GM19023 (cell line): ENCODE data around the gene DNAAF8.
"Not testable (repeated sequence)": the region's sequence is repeated elsewhere in the genome, so short reads cannot be mapped to it uniquely, and the experiment has no call there.

Experiments used
- ATAC-seq: cut with Tn5 transposase; IDR thresholded peaks from one replicate; pipeline ENCODE4 v1.9.1; 2021; ENCODE audit warnings: mild to moderate bottlenecking, moderate library complexity; ENCODE audit not compliant: unreplicated experiment

Gene DNAAF8

GRCh38 chr16:4776141-4776705, 41.9 kb downstream of the DNAAF8 start:
- no peak for ATAC-seq

DNA sequence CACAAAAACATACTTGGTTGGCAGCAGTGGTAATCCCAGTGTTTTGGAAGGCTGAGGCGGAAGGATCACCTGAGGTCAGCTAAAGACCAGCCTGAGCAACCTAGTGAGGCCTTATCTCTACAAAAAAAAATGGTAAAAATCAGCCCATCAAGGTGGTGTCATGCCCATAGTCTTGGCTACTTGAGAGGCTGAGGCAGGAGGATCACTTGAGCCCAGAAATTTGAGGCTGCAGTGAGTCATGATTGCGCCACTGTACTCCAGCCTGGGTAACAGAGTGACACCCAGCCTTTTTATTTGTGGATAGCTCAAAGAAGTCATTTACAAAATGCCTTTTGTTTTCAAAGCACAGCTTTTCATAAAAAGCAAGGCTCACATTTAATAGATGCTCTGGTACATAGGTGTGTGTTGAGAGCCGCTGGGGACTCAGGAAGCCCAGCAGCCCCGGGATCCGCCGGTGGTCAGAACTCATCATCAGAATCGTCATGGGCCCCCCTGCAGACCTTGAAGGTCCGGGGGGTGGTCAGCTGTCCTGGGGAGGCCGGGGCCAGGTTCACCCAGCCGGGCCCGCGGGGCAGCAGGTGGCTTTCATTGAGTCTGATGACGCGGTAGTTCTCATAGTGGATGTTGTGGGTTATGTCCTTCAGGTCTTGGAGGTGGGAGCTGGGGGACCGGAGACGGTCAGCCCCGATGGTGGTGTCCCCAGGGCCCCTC, 43.2 kb downstream of the DNAAF8 start:
- no peak for ATAC-seq

DNA sequence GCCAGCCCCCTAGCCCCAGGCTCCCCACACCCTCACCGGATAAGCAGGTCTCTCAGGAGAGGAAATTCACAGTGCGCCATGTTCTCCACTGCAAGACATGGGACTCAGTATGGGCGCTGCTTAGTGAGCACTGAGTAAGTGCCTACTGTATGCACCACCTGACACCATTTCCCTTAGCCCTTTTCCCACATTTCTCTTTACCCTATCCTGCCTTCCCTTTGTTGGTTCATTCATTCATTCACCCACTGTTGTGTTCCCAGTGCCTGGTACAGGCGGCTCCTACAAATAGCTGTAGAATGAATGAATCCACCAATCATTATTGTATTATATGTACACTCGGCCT, 43.7 kb downstream of the DNAAF8 start:
- ATAC-seq = no peak

DNA sequence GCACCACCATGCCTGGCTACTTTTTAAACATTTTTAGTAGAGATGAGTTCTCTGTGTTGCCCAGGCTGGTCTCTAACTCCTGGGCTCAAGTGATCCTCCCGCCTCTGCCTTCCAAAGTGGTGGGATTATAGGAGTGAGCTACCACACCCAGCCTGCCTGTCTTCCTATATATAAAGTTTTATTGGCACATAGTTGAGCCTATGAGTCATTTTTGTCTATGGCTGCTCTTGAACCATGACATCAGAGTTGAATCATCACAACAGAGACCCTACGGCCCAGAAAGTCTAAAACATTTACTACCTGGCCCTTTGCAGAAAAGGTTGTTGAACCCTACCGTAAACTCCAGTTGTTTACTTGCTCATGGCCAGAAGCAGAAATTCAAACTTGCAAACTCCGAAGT, 45.9 kb downstream of the DNAAF8 start:
- ATAC-seq = no peak

GRCh38 chr16:4783251-4783950, 49.1 kb downstream of the DNAAF8 start:
- ATAC-seq = no peak

DNA sequence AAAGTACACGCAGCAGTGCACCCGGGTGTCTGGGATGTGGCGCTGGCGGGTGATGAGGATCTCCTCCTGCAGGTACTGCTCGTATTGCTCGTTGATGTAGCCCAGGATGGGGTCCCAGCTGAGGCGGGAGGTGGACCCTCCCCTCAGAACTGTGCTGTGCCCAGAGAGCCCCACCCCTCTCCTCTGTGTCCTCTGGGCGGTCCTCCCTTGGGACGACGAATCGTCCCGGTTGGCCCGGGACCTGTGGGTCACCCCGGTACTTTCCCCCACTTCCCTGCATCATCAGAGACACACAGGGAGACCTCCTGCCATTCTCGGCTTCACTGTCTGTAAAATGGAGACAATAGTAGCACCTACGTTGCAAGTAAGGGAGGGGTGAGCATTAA, 49.6 kb downstream of the DNAAF8 start:
- no peak for ATAC-seq

GRCh38 chr16:4784444-4784987, 50.2 kb downstream of the DNAAF8 start:
- not testable (repeated sequence) for ATAC-seq

GRCh38 chr16:4785758-4786433, 51.6 kb downstream of the DNAAF8 start:
- ATAC-seq = no peak

- no peak for ATAC-seq
Measured at GRCh38 chr16:4787068-4787467, 52.7 kb downstream of the DNAAF8 start.

DNA sequence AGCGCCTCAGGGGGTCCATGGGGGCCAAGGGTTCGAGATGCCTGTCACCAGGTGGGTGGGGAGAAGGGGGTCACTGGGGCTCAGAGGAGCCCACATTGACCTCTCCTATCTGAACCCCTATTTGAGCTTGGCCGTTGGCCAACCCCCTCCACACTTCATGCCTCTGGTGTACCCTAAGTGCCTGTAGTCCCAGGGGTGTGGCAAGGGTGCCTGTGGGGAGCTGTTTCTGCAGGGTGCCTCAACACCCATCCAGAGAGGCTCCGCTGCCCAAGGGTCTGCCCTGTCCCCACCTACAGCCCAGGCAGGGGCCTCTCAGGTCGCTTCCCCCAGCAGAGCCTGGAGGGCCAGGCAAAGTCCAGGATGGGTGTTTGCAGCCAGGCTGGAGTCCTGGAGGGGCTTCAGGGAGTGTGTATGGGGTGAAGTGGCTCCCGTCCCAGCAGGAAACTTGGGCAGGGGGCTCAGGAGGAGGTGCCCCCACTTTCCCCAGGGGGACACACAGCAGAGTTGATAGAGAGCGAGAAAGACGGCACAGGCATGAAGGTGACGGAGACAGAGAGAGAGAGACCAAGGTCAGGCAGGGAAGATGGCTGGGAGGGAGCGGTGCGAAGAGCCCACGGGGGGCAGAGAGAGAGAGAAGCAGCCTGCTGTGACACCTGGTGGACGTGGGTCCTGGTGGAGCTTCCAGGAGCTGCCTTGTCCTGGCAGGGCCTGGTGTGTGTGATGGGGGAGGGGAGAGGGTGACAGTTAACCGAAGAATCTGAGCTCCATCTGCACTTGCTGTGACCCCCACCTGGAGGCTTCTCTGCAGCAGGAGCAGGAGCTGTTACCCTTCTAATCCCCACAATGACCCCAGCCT, 53.5 kb downstream of the DNAAF8 start, which contains the start of gene SEPTIN12:
Gene SEPTIN12 (minus strand): TSS at position 719 of the 856 bp plus-strand sequence. CDS start 700 bp downstream, at position 19.
- ATAC-seq = no peak

DNA sequence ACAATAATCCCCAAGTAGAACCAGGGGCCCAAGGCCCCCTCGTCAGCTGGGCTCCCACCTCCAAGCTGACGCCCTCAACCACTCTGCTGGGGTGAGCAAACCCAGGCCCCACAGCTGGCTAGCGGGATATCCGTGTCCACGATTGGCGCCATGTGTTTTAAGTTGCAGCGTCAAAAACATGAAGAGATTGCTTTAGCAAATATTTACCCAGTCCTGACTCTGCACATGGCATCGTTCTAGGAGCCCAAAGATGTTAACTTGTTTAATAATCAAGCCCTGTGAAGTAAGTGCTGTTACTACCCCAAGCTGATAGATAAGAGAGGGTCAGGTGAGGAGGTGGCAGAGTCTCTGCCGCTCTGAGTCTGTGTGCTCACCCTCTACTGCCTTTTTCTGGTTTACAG, 54.2 kb downstream of the DNAAF8 start:
- ATAC-seq = no peak

DNA sequence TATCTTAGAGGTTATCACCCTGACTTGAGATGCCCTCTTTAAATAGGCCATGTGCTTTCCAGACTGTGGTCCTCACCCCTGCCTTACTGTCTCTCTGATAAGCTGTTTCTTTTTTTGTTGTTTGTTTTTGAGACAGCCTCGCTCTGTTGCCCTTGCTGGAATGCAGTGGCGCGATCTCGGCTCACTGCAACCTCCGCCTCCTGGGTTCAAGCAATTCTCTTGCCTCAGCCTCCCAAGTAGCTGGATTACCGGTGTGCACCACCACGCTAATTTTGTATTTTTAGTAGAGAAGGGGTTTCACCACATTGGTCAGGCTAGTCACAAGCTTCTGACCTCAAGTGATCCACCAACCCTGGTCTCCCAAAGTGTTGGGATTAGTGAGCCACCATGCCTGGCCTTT, 54.6 kb downstream of the DNAAF8 start:
- no peak for ATAC-seq

DNA sequence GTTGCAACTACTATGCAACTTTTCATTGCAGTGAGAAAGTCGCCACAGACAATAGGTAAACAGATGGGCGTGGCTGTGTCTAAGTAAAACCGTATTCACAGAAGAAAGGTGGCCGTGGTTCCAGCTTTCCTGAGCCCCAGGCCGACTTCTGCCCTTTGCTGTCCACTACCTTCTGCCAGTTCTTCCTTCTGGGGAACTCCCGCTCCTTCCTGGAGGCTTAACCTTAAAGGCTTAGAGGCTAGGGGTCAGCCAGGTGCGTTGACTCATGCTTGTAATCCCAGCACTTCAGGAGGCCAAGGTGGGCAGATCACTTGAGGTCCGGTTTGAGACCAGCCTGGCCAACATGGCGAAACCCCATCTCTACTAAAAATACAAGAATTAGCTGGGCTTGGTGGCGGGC, 55.9 kb downstream of the DNAAF8 start:
- ATAC-seq = no peak

- ATAC-seq = no peak
Measured at GRCh38 chr16:4790871-4791270, 56.5 kb downstream of the DNAAF8 start.

GRCh38 chr16:4792951-4793513, 58.7 kb downstream of the DNAAF8 start:
- no peak for ATAC-seq

- ATAC-seq = no peak
Measured at GRCh38 chr16:4795181-4795827, 61.0 kb downstream of the DNAAF8 start, which contains the start of gene SMIM22. Gene SMIM22, plus strand, starts transcription at chr16:4795369. Its CDS starts 366 bp downstream, at chr16:4795735.

DNA sequence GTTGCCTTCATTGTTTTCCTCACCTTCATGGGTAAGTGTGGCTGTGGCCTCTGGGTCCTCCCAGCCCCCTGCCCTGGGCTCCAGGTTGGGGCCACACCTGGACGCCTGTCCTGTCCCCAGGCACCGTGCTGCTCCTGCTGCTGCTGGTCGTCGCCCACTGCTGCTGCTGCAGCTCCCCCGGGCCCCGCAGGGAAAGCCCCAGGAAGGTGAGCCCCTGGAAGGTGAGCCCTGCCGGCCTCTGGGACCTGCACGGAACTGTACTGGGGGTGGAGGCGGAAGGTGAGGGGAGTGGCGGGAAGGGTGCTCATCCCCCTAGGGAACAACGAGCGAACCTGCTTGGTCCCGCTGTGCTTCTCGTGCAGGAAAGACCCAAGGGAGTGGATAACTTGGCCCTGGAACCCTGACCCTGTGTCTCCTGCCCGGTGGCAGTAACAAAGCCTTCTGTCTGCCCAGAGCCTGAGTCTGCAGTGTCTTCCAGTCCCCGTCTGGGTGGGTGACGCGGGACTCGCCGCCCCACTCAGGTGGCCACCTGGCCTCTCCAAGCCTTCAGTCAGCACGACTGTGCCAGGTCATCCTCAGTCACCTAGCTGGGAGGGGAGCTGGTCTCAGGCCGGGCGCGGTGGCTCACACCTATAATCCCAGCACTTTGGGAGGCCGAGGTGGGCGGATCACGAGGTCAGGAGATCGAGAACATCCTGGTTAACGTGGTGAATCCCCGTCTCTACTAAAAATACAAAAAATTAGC, 61.7 kb downstream of the DNAAF8 start:
- no peak for ATAC-seq

GRCh38 chr16:4796982-4797804, 62.9 kb downstream of the DNAAF8 start:
- no peak for ATAC-seq
